Hematopoietic multipotent progenitor cell treated with erythropoietin and hydrocortisone succinate and interleukin-3 and kit ligand, for 15 days (in vitro differentiated cells): Measurements from ENCODE around the gene CD151.

Experiments
- DNase-seq: peaks from one replicate; pipeline ENCODE4 v3.0.0-alpha.2; 2015; ENCODE audit warnings: low spot score

The CD151 gene

DNA sequence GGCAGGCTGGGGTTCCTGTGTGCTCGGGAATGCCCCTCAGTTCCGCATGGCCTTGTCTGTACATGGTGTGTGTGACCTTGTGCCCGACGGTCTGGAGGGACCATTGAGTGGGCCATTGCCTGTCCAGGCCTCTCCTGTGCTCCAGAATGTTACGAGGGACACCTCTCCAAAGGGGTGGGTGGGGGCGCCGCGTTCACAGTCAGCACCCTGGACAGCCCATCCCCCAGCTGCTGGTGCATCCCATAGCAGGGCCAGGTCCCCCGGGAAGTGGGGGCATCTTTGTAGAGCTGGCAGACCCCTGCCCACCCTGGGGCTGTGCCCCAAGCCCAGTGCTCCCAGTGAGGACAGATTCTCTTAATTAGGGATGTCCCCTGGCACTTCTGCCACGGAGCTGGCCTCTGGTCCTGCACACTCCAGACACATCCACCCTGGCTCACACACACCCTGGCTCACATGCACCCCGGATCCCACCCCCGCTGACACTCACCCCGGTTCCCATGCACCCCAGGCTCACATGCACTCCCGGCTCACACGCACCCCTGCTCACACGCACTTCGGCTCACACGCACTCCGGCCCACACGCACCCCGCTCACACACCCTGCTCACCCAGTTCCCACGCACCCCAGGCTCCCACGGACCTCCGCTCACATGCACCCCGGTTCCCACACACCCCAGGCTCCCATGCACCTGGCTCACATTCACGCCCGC lies 25.5 kb downstream of the CD151 start:
- no peak for DNase-seq

DNA sequence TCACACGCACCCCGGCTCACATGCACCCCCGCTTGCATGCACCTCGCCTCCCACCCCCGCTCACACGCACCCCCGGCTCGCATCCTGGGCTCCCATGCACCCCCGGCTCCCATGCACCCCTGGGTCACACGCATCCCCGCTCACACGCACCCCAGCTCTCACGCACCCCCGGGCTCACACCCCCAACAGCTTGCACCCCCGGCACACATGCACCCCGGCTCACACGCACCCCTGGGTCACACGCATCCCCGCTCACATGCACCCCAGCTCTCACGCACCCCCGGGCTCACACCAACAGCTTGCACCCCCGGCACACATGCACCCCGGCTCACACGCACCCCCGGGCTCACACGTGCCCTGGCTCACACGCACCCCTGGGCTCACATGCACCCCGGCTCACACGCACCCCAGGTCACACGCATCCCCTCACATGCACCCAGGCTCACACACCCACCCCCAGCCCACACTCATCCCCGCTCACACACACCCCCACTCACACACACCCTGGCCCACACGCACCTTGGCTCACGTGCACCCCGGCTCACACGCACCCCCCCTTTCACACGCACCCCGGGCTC lies 26.1 kb downstream of the CD151 start:
- no peak for DNase-seq

DNA sequence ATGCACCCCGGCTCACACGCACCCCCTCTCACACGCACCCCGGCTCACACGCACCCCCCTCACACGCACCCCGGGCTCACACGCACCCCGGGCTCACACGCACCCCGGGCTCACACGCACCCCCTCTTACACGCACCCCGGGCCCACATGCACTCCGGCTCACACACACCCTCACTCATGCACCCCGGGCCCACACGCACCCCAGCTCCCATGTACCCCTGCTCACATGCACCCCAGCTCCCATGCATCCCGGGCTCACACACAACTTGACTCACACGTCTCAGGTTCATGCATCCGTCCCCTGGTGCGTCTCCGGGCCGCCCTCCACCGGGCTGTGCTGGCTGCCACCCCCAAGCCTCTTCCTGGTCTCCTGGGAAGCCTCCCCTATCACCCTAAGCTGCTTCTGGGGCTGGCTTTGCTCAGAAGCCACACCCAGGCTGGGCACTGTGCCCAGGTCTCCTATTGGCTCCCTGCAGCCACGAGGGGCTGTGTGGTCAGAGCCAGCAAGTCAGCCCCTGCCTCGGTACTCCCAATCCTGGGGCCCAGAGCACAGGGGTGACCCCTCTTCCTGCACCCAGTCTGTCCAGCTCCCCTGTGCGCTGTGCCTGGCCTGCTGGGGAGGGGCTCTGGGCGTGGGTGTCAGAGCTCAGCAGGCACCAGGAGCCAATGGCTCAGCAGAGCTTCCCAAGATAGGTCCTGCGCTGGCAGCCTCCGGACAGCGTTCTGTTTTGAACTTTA lies 26.8 kb downstream of the CD151 start:
- DNase-seq: peak; percentile 88

DNA sequence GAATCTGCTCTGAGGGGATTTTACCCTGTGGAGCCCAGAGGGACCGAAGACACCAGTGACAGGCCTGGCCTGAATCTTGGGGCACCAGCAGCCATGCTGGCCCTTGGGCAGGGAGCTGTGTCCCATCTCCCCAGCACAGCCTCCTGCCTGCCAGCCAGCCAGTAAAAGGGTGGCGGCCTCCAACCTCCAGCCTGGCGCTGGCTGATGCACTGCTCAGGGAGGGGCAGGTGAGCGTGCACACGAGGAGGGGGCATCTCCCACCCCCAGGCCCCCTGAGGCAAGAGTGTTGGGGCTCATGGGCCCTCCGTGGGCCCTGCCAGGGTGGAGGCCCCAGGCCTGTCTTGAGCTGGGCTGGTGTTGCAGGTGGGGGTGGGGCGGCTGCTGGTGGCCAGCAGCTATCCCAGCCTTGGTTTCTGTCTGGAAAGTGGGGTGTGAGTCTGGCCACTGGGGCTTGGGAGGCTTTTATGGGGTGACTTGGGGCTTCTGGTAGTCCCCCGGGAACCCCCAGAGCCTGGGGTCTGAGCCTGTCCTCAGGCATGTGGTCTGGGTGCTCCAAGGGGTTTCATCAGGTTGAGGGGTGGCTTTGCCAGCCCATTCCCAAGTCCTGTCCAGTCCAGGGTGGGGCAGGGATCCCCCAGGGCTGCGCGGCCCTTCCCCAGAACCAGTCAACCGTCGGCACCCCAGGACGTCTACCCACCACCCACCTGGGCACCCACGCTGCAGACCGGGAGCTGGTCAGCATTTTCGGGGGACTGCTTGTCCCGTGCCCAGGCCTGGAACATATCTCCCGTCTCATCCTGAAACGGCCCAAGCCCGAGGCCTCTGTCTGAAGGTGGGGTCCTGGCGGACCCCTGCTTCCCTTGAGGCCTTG lies 27.7 kb downstream of the CD151 start:
- DNase-seq: peak; percentile 49

DNA sequence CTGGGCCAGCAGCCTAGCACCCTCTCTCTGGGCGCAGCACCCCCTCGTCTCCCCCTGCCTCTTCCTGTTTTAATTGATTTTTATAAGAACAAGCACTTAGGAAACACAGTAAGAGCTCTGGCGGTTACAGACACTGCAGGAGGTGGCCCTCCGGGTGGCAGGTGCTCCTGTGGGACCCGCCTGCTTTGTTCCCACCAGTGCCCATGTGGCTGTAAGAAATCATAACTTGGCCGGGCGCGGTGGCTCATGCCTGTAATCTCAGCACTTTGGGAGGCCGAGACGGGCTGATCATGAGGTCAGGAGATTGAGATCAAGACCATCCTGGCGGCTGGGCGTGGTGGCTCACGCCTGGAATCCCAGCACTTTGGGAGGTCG lies 28.3 kb downstream of the CD151 start:
- no peak for DNase-seq

DNA sequence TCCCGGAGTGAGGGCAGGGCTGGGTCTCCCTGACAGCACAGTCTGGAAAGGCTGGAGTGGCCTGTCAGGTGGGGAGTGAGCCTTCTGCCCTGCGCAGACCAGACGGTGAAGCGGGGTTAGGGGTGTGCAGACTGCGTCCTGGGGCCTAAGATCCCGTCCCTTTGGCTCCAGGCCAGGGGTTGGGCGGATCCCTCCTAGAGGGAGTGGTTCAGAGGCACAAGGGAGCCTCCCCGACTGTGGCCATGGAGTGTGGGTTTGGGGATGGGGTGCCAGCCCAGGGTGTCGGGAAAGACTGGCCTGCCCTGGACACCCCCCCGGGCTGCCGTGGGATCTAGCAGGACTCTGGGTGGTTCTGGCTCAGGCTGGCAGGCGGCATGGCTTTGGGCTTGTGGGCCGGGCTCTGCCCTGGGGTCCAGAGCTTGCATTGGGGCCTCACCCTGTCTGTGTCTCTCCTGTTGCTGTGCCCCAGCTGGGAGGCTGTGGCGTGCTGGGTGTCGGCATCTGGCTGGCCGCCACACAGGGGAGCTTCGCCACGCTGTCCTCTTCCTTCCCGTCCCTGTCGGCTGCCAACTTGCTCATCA lies 29.4 kb downstream of the CD151 start:
- DNase-seq: peak; percentile 84

DNA sequence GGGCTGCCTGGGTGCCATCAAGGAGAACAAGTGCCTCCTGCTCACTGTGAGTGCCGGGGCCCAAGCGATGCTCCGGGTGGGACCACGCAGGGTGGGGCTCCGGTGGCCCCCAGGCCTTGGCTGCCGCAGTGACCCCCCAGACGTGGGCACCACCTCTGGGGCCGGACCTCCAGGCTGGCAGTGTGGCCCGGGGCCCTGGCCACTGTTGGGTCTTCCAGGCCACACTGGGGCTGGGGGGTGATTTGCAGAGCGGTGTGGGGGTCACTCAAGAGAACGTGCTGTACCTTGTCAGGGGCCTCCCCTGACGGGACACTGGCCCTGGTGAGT lies 29.9 kb downstream of the CD151 start:
- no peak for DNase-seq

DNA sequence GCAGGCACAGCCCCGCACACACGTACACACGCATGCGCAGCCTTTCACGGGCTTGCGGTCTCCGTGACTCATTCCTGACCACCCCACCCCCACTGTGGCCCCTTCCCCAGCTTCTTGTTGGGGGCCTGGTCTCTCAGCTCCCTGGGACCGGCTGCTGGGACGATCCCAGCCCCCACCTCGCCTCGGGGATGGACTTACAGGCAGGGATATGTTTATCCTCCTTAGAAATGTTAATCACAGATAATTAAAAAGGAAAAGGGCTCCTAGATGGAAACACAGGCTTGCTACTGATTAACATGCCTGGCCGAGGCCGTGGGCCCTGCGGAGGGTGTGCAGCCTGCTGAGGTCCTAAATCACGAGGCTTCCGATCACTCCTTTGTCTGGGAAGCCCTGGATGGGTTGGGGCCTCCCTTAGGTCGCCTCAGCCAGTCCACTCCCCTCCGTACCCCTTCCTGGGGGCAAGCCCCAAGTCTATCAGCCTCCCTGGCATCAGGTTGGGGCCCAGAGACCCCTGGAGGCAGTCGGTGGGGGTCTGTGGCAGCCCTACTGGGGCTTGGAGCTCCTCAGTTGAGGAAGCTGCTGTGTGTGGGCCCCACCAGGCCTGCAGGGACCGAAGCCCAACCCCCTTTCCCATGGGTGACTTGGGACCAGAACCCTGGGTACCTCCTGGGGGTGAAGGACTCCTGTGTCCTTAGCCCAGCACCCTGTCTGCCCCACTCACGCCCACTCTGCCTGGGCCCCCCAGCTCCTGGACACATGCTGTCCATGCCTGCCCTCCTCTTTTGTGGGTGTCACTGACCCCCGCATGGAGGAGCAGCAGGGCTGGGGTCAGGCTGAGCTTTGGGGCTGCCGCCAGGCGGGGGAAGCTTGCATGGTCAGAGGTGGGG lies 30.5 kb downstream of the CD151 start:
- DNase-seq: no peak

DNA sequence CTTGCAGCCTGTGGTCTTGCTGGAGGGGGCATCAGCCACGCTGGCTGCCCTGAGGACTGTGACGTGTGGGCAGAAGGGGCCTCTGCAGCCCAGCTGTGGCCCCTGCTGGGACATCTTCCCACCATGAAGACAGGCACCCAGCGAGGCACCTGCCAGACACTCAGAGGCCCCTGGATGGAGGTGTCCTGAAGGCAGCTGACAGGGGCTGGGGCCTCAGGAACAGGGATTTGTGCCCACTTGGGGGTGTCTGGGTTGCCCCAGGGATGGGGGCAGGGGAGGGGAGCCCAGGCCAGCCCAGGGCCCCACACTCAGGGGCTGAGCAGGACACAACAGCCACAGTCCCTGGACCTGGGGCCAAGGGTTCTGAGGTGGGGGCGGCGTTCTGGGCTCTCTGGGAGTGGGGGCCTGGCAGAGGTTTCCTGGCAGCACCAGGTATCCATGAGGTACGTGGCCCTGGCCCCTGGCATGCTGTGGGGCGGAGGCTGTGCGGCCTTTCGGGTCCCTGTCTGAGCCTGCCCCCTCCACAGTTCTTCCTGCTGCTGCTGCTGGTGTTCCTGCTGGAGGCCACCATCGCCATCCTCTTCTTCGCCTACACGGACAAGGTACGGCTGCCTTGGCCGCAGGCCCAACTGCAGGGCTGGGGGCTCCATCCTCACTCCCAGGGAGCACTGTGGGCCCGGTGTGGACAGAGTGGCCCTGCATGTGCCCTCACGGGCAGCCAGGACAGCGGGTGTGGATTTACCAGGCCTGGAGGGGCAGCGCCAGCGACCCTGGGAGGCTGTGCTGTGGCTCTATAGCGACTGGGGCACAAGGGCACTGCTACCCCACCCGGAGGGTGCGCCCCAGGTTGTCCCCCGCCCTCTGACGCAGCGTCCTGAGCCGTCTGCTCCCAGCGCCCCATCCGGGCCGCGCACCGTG lies 31.4 kb downstream of the CD151 start:
- no peak for DNase-seq

DNA sequence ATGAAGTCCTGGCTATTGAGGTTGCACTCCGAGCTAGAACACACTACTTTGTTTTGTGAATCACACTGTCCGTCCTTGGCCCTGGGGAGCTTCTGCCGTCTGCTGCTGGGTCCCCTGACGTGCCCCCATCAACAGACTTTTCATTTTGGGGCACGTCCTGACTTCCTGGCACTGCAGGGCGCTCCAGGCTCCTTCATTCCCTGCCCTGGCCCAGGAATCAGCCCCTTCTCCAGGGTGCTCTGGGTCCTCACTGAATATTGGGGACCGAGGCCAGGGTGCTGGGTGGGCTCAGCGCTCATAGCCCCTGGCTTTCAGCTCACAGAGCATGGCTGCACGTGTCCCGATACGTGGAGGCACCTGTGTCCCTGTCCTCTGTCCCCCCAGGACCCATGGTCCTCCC lies 32.1 kb downstream of the CD151 start:
- DNase-seq: no peak

DNA sequence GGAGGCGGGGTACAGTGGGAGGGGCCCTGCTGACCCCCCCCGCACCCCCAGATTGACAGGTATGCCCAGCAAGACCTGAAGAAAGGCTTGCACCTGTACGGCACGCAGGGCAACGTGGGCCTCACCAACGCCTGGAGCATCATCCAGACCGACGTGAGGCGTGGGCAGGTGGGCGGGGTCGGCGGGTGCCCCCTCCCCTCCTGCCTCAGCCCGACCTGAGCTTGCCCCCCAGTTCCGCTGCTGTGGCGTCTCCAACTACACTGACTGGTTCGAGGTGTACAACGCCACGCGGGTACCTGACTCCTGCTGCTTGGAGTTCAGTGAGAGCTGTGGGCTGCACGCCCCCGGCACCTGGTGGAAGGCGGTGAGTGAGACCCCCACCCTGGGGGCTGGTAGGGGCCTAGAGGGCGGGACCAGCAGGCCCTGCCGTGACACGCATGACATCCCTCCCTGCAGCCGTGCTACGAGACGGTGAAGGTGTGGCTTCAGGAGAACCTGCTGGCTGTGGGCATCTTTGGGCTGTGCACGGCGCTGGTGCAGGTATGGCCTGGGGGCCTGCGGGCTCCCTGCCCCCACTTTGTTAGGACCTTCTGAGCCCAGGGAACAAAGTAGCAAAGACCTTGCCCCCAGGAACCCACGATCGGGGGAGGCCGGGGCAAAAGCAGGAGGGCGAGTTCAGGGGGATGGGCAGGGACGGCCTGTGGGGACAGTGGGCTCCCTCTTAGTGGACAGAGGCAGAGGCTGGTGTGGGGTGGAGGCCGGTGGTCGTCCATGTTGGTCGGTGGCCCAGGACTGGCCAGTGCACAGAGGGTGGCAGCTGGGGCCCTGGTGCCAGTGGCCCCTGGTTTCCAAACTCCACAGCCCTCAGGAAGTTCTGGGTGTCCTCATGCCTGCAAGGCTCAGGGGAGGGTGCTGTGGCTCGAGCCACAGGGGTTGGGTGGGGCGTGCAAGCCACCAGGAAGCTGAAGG lies 33.0 kb downstream of the CD151 start:
- DNase-seq: no peak

DNA sequence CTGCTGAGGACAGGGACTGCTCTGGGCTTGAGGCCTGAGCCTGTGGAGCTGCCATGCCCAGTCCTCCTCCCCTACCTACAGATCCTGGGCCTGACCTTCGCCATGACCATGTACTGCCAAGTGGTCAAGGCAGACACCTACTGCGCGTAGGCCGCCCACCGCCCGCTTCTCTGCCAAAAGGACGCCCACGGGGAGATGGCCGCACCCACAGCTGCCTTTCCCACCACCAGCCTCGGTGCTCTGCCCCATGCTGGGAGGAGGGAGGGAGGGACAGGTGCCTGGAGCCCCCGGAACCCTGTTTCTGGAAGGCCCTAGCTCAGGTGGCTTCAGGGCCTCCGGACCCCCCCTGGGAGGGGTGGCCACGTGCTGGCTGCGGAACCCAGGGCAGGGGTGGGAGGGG lies 33.7 kb downstream of the CD151 start:
- DNase-seq: no peak

DNA sequence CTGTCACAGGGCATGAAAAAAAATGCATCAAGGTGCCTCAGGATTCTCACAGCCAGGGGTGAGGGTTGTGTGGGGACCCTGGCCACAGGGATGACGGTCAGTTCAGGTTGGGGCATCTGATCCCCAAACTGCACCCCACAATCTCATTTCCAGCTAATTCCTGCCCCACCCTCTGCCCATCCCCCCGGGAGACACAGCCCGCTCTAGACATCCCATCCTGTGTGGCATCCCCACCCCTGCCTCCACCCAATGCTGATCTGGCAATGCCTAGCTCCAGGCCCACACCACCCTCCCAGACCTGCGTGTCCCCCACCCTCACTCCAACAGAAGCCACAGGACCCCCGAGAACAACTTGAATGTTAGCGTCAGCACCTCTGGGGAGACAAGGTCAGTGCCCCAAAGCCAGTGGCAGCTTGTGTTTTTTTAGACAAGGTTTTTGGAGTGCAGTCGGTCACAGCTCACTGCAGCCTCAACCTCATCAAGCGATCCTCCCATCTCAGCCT lies 35.2 kb downstream of the CD151 start:
- no peak for DNase-seq

DNA sequence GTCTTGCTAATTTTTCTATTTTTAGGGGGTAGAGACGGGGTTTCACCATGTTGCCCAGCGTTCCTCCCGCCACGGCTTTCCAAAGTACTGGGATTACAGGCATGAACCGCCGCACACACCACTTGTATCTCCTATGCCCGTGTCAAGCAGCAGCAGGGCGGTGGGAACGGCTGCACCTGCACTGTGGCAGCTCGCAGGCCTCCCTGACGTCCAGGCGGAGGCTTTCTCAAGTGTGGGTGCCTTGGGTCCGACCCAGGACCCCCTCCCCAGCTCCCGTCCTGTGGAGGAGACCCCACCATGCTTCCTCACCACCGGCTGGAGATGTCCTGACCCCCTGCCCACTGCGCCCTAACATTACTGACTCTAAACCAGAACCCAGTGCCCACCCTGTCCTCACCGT lies 35.6 kb downstream of the CD151 start:
- no peak for DNase-seq

DNA sequence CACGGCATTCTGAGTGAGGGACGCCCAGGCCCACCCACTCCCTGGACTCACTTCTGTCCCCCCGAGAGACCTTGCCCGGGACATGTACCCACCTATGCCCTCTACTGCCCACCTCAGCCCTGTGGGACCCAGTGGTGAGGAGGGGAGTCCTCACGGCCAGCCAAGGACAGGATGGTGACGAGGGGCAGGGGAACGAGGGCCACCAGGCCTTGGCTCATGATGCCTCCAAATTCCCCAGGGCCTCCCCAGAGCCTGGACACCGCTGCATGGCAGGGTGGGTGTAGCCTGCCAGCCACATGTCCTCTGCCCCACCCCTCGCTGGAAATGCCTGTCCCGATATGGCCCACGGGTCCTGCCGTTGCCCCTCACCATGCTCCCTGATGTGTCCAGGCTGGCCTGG lies 36.0 kb downstream of the CD151 start:
- no peak for DNase-seq

DNA sequence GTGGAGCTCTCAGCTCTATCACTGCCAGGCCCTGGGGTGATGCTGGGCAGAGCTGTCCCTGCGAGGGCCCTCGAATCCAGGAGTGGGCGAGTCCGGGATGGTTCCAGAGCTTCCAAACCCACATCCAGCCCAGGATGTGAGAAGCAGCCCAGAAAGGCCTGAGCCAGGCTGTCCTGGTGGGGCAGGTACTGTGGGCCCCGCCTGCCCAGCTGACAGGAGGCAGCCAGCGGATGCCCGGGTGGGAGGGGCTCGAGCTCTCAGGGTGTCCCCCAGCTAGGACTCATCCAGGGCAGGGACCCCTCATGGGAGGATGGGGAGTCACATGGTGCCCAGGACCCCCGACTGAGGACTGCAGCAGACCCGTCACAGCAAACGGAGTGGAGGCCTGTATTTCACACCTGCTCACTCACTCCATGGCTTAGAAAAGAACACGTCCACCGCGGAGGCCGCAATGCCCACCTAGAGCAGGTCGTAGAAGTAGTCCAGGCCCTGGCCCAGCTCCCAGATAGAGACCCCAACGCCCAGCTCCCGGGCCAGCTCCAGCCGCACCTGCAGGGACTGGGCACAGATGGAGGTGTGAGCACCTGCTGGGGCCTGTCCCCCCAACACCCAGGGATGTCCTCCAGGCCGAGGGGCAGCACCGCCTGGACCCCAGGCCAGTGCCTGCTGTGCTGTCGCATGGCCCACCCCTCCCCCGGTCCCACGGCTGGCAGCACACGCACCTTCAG lies 36.8 kb downstream of the CD151 start:
- no peak for DNase-seq

DNA sequence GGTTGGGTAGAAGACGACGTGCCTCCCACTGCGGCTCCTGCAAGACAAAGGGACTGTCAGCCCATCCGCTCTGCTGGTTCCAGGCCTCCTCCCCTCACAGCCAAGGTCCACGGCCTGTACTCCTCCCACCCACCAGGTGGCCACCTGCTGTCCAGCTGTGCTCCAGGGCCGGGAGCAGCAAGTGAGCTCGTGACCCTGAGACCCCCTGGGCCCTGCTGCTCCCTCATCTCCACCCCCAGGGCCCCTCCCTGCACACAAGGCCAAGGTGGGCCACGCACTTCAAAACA lies 37.3 kb downstream of the CD151 start:
- no peak for DNase-seq

DNA sequence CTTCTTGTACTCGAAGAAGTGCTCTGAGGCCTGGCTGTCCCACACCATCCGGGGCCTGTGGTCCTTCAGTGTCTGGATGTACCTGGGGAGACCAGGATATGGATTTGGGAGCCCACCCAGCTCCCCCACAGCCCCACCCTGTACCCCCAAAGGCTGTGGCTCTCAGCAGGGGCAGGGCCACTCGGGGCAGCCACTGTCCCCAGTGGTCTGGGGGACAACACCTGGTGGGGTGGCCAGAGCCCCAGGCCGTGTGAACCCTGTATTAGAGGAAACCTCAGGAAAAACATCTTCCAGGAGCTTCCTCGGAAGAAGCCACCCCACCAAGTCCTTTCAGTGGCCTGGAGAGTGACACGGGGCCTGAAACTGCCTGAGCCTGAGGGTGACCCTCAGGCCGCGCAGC lies 37.7 kb downstream of the CD151 start:
- no peak for DNase-seq
